ENCODE results near the gene SUN2.

DNA sequence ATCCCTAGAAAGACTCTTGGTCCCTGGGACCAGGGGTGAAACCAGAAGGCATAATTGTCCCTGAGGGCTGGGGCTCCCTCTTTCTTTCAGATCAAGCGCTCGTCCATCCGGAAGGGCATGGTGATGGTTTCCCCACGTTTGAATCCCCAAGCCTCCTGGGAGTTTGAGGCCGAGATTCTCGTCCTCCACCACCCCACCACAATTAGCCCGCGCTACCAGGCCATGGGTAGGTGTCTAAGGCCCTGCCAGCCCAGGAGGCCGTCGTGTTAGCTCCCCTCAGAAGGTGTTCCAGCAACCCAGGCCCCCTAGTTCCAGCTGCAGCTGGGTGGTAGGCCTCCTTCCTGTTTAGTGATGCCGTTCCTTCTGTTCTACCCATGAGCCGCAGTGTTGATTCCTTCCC is 28.7 kb downstream of the SUN2 start:
- TF ChIP-seq, protein P1, sequence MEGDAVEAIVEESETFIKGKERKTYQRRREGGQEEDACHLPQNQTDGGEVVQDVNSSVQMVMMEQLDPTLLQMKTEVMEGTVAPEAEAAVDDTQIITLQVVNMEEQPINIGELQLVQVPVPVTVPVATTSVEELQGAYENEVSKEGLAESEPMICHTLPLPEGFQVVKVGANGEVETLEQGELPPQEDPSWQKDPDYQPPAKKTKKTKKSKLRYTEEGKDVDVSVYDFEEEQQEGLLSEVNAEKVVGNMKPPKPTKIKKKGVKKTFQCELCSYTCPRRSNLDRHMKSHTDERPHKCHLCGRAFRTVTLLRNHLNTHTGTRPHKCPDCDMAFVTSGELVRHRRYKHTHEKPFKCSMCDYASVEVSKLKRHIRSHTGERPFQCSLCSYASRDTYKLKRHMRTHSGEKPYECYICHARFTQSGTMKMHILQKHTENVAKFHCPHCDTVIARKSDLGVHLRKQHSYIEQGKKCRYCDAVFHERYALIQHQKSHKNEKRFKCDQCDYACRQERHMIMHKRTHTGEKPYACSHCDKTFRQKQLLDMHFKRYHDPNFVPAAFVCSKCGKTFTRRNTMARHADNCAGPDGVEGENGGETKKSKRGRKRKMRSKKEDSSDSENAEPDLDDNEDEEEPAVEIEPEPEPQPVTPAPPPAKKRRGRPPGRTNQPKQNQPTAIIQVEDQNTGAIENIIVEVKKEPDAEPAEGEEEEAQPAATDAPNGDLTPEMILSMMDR (IDR thresholded peaks at IDR 0.05 in 4 of 5, conservative IDR thresholded peaks at IDR 0.05 in 1 of 5): no peak
- no peak for TF ChIP-seq POLR2A (IDR thresholded peaks at IDR 0.05)

Data from gastrocnemius medialis (tissue), 4 donors.